Endodermal cell (in vitro differentiated cells): Measurements from ENCODE around the gene INPP5K. TPM values are rescaled to one million over a fixed set of nuclear protein-coding genes. Genes with fewer than 3 reads are reported as not detected.

ENCODE experiments used
- DNase-seq: peaks from one replicate; pipeline ENCODE4 v3.0.0-alpha.2; 2017
- H3K27ac ChIP-seq: 2 replicates; pipeline ENCODE4 v1.5.1; 2013; ENCODE audit warnings: mild to moderate bottlenecking, low read depth, low read length, moderate library complexity
- H3K27me3 ChIP-seq: 2 replicates; pipeline ENCODE4 v1.6.1; 2013; ENCODE audit warnings: mild to moderate bottlenecking, low read length, moderate library complexity; ENCODE audit not compliant: insufficient read depth, control insufficient read depth, poor library complexity, severe bottlenecking
- H3K36me3 ChIP-seq: 2 replicates; pipeline ENCODE4 v1.7.0; 2013; ENCODE audit warnings: mild to moderate bottlenecking, low read length, moderate library complexity; ENCODE audit not compliant: control insufficient read depth, insufficient read depth
- H3K4me1 ChIP-seq: one replicate; pipeline ENCODE4 v1.7.0; 2013; ENCODE audit warnings: low read length; ENCODE audit not compliant: control insufficient read depth, insufficient read depth
- H3K4me3 ChIP-seq: 2 replicates; pipeline ENCODE4 v1.5.1; 2013; ENCODE audit warnings: mild to moderate bottlenecking, low read length, moderate library complexity
- H3K9ac ChIP-seq: 2 replicates; pipeline ENCODE4 v1.6.1; 2013; ENCODE audit warnings: mild to moderate bottlenecking, low read length, moderate library complexity; ENCODE audit not compliant: poor library complexity, severe bottlenecking; ENCODE audit errors: extremely low read depth
- H3K9me3 ChIP-seq: 2 replicates; pipeline ENCODE4 v1.6.1; 2013; ENCODE audit warnings: mild to moderate bottlenecking, low read length, moderate library complexity; ENCODE audit not compliant: control insufficient read depth
- H3K27ac Mint-ChIP-seq: 2 replicates; pipeline ENCODE4 v1.8.0; 2020; ENCODE audit warnings: mixed read lengths
- H3K27me3 Mint-ChIP-seq: 2 replicates; pipeline ENCODE4 v1.8.0; 2021; ENCODE audit warnings: mild to moderate bottlenecking, mixed read lengths; ENCODE audit not compliant: insufficient read depth
- H3K36me3 Mint-ChIP-seq: 2 replicates; pipeline ENCODE4 v1.8.0; 2020; ENCODE audit warnings: low read depth, mixed read lengths
- H3K4me1 Mint-ChIP-seq: 2 replicates; pipeline ENCODE4 v1.8.0; 2020; ENCODE audit warnings: mixed read lengths
- H3K4me3 Mint-ChIP-seq: 2 replicates; pipeline ENCODE4 v1.8.0; 2020; ENCODE audit warnings: mild to moderate bottlenecking, moderate library complexity, mixed read lengths
- H3K9me3 Mint-ChIP-seq: 2 replicates; pipeline ENCODE4 v1.8.0; 2020; ENCODE audit warnings: mild to moderate bottlenecking, mixed read lengths
- WGBS, 2 experiments: methylation state at CpG; one replicate each; pipeline versions ENCODE4 v1.1.5 to v1.1.7; 2013; ENCODE audit warnings: missing lambda C conversion rate in 2 of 2, mixed read lengths in 1 of 2; ENCODE audit not compliant: insufficient coverage in 1 of 2, insufficient read length in 1 of 2; 5-methylcytosine and 5-hydroxymethylcytosine counted together
- total RNA-seq, 2 donors: library from RNA; stranded (reverse); fragmentation: NEBNext Ultra II Directional in 1 of 2; extraction: Animal tissue kit (Norgen Biotek cat#: 25700) in 1 of 2; gene quantifications; 2 replicates in 1 of 2; 3 replicates in 1 of 2; pipeline ENCODE4 v1.2.1, GENCODE V29; 2021
- TF ChIP-seq, protein P1 (sequence below): fragments of 200-600 bp; sonication (generic); conservative IDR thresholded peaks from 2 replicates; pipeline ENCODE4 v1.5.0; 2021; ENCODE audit warnings: antibody characterized with exemption, mild to moderate bottlenecking

INPP5K gene
- total RNA-seq, 2 donors from 2014 or later = 22.2 to 30.0 TPM

- H3K9me3 ChIP-seq = no peaks in the 10 kb centered on the region
- no peaks in the 10 kb centered on the region for H3K27me3 ChIP-seq
- H3K27ac ChIP-seq = peak overlapping the region; percentile 10
- Mint-ChIP-seq H3K27ac (no peak overlapping the region), H3K36me3 (peaks cover 10% of the 10 kb centered on the region), H3K4me1 (peaks cover 34% of the 10 kb centered on the region), H3K4me3 (peak overlapping the region; percentile 78), H3K27me3 (peaks cover 9% of the 10 kb centered on the region), H3K9me3 (no peaks in the 10 kb centered on the region)
- 0% methylated on average over 26 to 57 of the region's 62 CpGs for whole genome bisulfite sequencing, 2 experiments
- peak; percentile 87 for DNase-seq
- TF ChIP-seq, protein P1, sequence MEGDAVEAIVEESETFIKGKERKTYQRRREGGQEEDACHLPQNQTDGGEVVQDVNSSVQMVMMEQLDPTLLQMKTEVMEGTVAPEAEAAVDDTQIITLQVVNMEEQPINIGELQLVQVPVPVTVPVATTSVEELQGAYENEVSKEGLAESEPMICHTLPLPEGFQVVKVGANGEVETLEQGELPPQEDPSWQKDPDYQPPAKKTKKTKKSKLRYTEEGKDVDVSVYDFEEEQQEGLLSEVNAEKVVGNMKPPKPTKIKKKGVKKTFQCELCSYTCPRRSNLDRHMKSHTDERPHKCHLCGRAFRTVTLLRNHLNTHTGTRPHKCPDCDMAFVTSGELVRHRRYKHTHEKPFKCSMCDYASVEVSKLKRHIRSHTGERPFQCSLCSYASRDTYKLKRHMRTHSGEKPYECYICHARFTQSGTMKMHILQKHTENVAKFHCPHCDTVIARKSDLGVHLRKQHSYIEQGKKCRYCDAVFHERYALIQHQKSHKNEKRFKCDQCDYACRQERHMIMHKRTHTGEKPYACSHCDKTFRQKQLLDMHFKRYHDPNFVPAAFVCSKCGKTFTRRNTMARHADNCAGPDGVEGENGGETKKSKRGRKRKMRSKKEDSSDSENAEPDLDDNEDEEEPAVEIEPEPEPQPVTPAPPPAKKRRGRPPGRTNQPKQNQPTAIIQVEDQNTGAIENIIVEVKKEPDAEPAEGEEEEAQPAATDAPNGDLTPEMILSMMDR = no peak
- H3K9ac ChIP-seq = no peak overlapping the region
- H3K36me3 ChIP-seq = peaks cover 4% of the 10 kb centered on the region
- peak overlapping the region; percentile 85 for H3K4me3 ChIP-seq
- H3K4me1 ChIP-seq = peaks cover 2% of the 10 kb centered on the region
Observed at GRCh38 chr17:1562176-1562643, 45.8 kb upstream of the INPP5K start.

GRCh38 chr17:1561420-1562175, 45.2 kb upstream of the INPP5K start:
- no peak overlapping the region for H3K27ac ChIP-seq
- peaks cover 2% of the 10 kb centered on the region for H3K4me1 ChIP-seq
- 10% methylated on average over 25 to 47 of the region's 47 CpGs for WGBS, 2 experiments
- Mint-ChIP-seq H3K9me3 (no peaks in the 10 kb centered on the region), H3K27ac (peak overlapping the region; percentile 26), H3K4me3 (peak overlapping the region; percentile 78), H3K27me3 (peaks cover 9% of the 10 kb centered on the region), H3K36me3 (peaks cover 14% of the 10 kb centered on the region), H3K4me1 (peaks cover 32% of the 10 kb centered on the region)
- peak; percentile 83 for DNase-seq
- H3K9ac ChIP-seq = peak overlapping the region; percentile 42
- H3K27me3 ChIP-seq = no peaks in the 10 kb centered on the region
- H3K9me3 ChIP-seq = no peaks in the 10 kb centered on the region
- H3K36me3 ChIP-seq = peaks cover 7% of the 10 kb centered on the region
- TF ChIP-seq, protein P1 = peak; percentile 48
- peak overlapping the region; percentile 85 for H3K4me3 ChIP-seq

DNA sequence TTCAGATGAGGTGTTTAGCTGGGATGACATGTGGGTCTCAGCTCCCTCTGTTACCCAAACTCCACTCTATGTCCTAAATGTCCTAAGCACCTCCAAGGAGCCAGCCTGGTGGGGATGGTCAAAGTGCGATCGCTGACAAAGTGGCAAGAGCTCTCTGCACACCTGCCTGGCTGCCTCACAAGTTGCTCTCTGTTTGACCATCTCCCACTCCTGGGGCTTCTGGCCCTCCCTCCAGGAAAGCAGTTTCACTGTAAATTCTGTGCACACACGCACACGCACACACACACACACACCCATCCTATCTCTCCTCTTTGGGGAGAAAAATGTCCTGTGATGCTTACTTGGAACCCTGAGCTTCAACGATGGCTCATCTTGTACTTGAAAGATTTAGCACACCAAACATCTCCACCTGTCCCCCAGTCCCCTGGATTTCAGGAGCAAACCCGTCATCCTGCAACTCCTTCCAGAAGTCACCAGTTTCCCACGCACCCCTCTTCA, 44.5 kb upstream of the INPP5K start:
- Mint-ChIP-seq H3K4me1 (peaks cover 31% of the 10 kb centered on the region), H3K4me3 (peak overlapping the region; percentile 78), H3K27ac (peak overlapping the region; percentile 26), H3K9me3 (no peaks in the 10 kb centered on the region), H3K27me3 (peaks cover 9% of the 10 kb centered on the region), H3K36me3 (peaks cover 20% of the 10 kb centered on the region)
- Histone ChIP-seq H3K4me1 (peaks cover 2% of the 10 kb centered on the region), H3K9ac (no peak overlapping the region), H3K9me3 (no peaks in the 10 kb centered on the region), H3K36me3 (peaks cover 7% of the 10 kb centered on the region), H3K27me3 (no peaks in the 10 kb centered on the region), H3K4me3 (peak overlapping the region; percentile 85), H3K27ac (no peak overlapping the region)
- TF ChIP-seq, protein P1 = no peak
- no peak for DNase-seq
- WGBS, 2 experiments = 81 to 86% methylated on average over 4 to 7 of the region's 7 CpGs
